Measurements from ENCODE around the gene PHC3.
"Not testable (repeated sequence)": the region's sequence is repeated elsewhere in the genome, so short reads cannot be mapped to it uniquely, and the experiment has no call there.

The PHC3 gene

GRCh38 chr3:170128259-170128976 is 53.1 kb downstream of the PHC3 start:
- no peak for DNase-seq

- DNase-seq: peak; percentile 11
These were observed 64.4 kb downstream of the PHC3 start for GRCh38 chr3:170117134-170117533.

- DNase-seq: not testable (repeated sequence)
These were observed 67.4 kb downstream of the PHC3 start for GRCh38 chr3:170114165-170114564.

GRCh38 chr3:170111147-170111771 is 70.3 kb downstream of the PHC3 start:
- DNase-seq: no peak

- DNase-seq: no peak
These were observed 71.8 kb downstream of the PHC3 start for GRCh38 chr3:170109579-170110293.

GRCh38 chr3:170108955-170109354 is 72.6 kb downstream of the PHC3 start:
- DNase-seq: no peak

- no peak for DNase-seq
These were observed 73.6 kb downstream of the PHC3 start for GRCh38 chr3:170107941-170108340.

- DNase-seq: no peak
These were observed 79.1 kb downstream of the PHC3 start for GRCh38 chr3:170102431-170102830.

- DNase-seq: no peak
These were observed 80.6 kb downstream of the PHC3 start for GRCh38 chr3:170100944-170101343.

- no peak for DNase-seq
These were observed 82.8 kb downstream of the PHC3 start for GRCh38 chr3:170098753-170099152.

GRCh38 chr3:170096342-170096741 is 85.2 kb downstream of the PHC3 start:
- no peak for DNase-seq

- DNase-seq: no peak
These were observed 85.8 kb downstream of the PHC3 start for GRCh38 chr3:170095771-170096170.

- DNase-seq: no peak
These were observed 88.6 kb downstream of the PHC3 start for GRCh38 chr3:170092907-170093306.

- DNase-seq: no peak
These were observed 90.9 kb downstream of the PHC3 start for GRCh38 chr3:170090601-170090981.

- DNase-seq: no peak
These were observed 91.5 kb downstream of the PHC3 start for GRCh38 chr3:170089862-170090600.

GRCh38 chr3:170085396-170085795 is 96.1 kb downstream of the PHC3 start:
- DNase-seq: no peak

GRCh38 chr3:170083343-170083742 is 98.2 kb downstream of the PHC3 start:
- no peak for DNase-seq

- peak; percentile 3 for DNase-seq
These were observed 100.3 kb downstream of the PHC3 start for GRCh38 chr3:170081079-170081741.

GRCh38 chr3:170080605-170081004 is 100.9 kb downstream of the PHC3 start:
- DNase-seq: no peak

GRCh38 chr3:170079536-170080165 is 101.9 kb downstream of the PHC3 start:
- no peak for DNase-seq

- no peak for DNase-seq
These were observed 102.8 kb downstream of the PHC3 start for GRCh38 chr3:170078620-170079281.

GRCh38 chr3:170077361-170077760 is 104.2 kb downstream of the PHC3 start:
- DNase-seq: no peak
